Measurements from ENCODE around the gene CGREF1.
"Not testable (repeated sequence)": the region's sequence is repeated elsewhere in the genome, so short reads cannot be mapped to it uniquely, and the experiment has no call there.

The CGREF1 gene

DNA sequence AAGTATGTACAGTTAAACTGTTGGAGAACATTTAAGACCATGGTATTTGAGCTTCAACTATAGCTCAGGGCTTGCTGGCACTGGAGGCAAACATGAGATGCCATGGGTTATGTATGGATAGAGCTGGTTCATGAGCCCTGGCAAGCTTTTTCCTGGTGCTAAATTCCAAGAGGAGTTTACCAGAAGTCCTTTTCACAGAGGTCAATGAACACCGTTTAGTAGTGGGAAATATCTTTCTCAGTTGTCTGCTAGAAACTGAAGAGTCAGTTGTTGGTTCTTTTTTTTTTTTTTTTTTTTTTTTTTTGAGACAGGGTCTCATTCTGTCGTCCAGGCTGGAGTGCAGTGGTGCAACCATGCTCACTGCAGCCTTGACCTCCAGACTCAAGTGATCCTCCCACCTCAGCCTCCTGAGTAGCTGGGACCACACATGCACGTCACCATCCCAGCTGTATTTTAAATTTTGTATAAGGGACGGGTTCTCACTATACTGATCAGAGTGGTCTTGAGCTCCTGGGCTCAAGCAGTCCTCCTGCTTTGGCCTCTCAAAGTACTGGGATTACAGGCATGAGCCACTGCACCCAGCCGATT, 31.0 kb downstream of the CGREF1 start:
- DNase-seq (ENCODE audit: low spot score): no peak

DNA sequence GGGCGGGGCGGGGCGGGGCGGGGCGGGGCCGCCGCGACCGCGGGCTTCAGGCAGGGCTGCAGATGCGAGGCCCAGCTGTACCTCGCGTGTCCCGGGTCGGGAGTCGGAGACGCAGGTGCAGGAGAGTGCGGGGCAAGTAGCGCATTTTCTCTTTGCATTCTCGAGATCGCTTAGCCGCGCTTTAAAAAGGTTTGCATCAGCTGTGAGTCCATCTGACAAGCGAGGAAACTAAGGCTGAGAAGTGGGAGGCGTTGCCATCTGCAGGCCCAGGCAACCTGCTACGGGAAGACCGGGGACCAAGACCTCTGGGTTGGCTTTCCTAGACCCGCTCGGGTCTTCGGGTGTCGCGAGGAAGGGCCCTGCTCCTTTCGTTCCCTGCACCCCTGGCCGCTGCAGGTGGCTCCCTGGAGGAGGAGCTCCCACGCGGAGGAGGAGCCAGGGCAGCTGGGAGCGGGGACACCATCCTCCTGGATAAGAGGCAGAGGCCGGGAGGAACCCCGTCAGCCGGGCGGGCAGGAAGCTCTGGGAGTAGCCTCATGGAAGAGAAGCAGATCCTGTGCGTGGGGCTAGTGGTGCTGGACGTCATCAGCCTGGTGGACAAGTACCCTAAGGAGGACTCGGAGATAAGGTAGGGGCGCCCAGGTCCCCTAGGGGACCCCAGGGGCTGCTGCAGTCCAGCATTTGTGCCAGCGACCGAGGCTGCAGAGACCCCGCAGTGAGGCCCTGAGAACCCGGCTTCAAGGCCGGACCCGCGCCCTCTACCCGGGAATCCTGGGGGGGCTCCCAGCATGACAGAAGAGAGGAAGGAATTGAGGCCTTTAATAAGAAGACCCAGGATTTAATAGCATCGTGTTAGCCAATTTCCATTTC, 32.0 kb downstream of the CGREF1 start, which contains the start of gene KHK:
TSS of gene KHK (plus strand) at position 49 of the 870 bp plus-strand sequence. CDS start at position 537, 488 bp downstream.
- DNase-seq (ENCODE audit: low spot score): peak; percentile 51

DNA sequence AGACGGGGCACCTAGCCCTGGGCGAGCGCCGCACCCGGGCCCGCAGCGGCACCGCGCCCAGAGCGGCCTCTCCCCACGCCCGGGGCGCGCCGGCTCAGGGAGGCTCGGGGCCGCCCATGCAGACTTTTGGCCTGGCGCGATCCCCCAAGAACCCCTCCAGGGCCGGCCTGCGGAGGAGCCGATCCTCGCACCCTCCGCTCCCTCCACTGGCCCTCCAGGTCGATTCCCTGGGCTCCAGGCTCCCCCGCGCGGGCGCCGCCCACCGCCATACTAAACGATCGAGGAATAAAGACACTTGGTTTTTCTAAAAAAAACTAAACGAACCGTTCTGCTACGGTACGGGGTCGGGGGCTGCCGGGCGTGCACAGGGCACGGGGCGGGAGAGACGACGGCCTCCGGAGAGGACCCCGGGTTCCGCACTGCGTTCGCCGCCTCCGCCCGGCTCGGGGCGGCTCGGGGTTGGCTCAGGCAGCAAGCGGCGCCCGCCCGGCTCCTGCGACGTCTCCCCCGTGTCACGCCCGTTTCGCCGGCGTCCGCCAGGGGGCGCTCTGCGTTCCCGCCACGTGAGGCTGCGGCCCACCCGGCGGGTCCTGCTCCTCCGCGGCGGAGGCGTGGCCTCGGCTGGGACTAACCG, 32.7 kb downstream of the CGREF1 start:
- peak; percentile 95 for DNase-seq (ENCODE audit: low spot score)

DNA sequence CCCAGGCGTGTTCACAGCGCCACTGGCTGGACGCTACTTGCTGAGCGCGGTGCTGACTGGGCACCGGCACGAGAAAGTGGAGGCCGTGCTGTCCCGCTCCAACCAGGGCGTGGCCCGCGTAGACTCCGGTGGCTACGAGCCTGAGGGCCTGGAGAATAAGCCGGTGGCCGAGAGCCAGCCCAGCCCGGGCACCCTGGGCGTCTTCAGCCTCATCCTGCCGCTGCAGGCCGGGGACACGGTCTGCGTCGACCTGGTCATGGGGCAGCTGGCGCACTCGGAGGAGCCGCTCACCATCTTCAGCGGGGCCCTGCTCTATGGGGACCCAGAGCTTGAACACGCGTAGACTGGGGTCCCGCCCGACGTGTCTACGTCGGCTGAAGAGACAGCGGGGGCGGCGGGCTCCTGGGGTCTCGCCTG, 33.2 kb downstream of the CGREF1 start:
- DNase-seq (ENCODE audit: low spot score): peak; percentile 65

DNA sequence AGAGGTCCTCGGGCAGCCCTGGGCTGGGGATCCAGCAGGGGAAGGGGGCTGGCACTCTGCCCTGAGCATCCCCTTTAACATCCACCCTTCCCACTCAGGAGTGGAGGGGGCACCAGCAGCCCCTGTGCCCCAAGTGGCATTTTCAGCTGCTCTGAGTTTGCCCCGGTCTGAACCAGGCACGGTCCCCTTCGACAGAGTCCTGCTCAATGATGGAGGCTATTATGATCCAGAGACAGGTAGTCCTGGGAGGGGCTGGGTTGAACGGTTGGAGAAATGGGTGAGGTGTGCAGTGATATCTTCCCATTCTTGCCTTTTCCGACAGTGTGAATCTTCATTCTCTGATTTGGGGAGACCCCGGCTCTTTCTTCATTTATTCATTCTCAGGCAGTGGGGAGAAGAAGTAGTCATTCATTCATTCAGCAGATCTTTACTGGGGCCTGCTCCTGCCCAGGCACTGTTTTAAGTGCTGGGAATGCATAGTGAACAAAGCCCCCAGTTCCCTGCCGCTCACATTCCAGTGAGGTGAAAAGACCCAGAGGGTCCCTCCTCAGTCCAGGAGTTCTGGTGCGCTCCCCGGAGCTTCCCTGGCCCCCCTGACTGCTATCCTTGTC, 33.8 kb downstream of the CGREF1 start:
- no peak for DNase-seq (ENCODE audit: low spot score)

DNA sequence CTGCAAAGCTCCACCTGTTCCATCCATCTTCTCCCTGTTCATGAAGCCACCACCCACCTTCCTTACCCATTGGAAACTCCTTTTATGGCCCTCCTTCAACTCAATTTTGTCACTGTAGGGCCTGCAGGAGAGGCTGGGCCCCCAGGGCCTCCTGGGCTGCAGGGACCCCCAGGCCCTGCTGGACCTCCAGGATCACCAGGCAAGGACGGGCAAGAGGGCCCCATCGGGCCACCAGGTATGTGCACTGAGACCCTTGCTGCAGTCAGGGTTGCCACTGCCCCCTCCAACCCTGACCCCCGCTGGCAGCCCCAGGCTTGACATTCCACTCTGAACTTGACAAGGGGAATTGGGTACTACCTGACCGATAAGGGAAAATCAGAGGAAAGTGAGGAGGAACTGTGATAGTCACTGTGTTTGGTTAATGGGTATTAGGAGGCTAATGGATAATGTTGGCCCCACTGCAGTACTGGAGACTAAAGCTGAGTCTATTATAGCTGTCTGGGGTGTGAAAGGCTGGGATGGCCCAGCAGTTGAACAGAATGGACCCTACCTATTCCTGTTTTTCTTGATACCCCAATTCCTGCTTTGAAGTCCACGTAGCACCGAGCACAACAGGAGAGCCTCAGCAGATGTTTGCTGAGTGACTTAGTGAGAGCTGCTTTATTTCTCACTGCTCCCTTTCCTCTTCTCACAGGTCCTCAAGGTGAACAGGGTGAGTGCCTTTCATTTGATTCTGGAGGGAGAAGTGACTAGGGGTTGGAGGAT, 34.4 kb downstream of the CGREF1 start:
- no peak for DNase-seq (ENCODE audit: low spot score)

DNA sequence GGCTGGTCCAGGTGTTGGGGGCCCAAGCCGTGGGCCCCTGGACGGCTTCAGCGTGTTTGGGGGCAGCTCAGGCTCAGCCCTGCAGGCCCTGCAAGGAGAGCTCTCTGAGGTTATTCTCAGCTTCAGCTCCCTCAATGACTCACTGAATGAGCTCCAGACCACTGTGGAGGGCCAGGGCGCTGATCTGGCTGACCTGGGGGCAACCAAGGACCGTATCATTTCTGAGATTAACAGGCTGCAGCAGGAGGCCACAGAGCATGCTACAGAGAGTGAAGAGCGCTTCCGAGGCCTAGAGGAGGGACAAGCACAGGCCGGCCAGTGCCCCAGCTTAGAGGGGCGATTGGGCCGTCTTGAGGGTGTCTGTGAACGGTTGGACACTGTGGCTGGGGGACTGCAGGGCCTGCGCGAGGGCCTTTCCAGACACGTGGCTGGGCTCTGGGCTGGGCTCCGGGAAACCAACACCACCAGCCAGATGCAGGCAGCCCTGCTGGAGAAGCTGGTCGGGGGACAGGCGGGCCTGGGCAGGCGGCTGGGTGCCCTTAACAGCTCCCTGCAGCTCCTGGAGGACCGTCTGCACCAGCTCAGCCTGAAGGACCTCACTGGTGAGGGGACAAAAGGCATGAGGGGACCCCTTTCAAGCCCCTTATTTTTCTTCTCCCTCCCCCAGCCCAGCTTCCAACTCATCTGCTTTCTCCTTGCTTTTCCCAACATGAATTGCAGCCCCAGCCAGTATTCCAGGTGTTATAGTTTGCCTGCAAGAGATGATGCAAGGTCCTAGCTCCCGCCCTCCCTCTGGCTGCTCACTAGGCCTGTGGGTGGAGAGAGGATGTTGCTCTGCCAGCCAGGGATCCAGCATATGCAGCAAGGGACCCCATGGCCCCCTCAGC, 35.3 kb downstream of the CGREF1 start:
- DNase-seq (ENCODE audit: low spot score): no peak

DNA sequence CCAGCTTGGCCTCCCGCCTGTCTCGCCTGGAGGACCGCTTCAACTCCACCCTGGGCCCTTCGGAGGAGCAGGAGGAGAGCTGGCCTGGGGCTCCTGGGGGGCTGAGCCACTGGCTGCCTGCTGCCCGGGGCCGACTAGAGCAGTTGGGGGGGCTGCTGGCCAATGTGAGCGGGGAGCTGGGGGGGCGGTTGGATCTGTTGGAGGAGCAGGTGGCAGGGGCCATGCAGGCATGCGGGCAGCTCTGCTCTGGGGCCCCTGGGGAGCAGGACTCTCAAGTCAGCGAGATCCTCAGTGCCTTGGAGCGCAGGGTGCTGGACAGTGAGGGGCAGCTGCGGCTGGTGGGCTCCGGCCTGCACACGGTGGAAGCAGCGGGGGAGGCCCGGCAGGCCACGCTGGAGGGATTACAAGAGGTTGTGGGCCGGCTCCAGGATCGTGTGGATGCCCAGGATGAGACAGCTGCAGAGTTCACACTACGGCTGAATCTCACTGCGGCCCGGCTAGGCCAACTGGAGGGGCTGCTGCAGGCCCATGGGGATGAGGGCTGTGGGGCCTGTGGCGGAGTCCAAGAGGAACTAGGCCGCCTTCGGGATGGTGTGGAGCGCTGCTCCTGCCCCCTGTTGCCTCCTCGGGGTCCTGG, 36.0 kb downstream of the CGREF1 start:
- no peak for DNase-seq (ENCODE audit: low spot score)

DNA sequence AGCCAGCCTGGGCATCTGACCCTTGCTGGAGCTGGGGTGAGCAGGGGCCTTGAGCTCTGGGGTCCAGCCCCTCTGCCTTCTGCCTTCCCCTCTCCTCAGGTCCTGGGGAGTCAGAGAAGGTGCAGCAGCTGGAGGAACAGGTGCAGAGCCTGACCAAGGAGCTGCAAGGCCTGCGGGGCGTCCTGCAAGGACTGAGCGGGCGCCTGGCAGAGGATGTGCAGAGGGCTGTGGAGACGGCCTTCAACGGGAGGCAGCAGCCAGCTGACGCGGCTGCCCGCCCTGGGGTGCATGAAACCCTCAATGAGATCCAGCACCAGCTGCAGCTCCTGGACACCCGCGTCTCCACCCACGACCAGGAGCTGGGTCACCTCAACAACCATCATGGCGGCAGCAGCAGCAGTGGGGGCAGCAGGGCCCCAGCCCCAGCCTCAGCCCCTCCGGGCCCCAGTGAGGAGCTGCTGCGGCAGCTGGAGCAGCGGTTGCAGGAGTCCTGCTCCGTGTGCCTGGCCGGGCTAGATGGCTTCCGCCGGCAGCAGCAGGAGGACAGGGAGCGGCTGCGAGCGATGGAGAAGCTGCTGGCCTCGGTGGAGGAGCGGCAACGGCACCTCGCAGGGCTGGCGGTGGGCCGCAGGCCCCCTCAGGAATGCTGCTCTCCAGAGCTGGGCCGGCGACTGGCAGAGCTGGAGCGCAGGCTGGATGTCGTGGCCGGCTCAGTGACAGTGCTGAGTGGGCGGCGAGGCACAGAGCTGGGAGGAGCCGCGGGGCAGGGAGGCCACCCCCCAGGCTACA, 36.8 kb downstream of the CGREF1 start:
- DNase-seq (ENCODE audit: low spot score): no peak

DNA sequence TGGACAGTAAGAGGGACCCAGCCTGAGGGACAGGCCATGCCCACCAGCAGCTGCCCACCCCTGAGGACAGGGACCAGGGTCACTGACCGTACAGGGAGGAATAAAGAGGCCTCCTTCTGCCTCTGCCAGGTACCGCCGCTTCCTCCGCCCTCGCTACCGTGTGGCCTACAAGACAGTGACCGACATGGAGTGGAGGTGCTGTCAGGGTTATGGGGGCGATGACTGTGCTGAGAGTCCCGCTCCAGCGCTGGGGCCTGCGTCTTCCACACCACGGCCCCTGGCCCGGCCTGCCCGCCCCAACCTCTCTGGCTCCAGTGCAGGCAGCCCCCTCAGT, 38.4 kb downstream of the CGREF1 start:
- DNase-seq (ENCODE audit: low spot score): no peak

DNA sequence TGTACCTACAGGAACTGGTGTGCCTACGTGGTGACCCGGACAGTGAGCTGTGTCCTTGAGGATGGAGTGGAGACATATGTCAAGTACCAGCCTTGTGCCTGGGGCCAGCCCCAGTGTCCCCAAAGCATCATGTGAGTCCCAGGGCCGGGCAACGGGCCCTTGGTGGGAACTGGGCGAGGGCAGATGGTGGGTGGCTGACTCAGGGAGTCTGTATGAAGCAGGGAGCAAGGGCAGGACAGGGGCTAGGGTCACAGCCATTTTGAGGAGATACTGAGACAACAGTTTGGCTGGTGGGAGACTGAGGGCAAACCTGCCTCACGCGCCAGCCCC, 38.8 kb downstream of the CGREF1 start:
- DNase-seq (ENCODE audit: low spot score): no peak

DNA sequence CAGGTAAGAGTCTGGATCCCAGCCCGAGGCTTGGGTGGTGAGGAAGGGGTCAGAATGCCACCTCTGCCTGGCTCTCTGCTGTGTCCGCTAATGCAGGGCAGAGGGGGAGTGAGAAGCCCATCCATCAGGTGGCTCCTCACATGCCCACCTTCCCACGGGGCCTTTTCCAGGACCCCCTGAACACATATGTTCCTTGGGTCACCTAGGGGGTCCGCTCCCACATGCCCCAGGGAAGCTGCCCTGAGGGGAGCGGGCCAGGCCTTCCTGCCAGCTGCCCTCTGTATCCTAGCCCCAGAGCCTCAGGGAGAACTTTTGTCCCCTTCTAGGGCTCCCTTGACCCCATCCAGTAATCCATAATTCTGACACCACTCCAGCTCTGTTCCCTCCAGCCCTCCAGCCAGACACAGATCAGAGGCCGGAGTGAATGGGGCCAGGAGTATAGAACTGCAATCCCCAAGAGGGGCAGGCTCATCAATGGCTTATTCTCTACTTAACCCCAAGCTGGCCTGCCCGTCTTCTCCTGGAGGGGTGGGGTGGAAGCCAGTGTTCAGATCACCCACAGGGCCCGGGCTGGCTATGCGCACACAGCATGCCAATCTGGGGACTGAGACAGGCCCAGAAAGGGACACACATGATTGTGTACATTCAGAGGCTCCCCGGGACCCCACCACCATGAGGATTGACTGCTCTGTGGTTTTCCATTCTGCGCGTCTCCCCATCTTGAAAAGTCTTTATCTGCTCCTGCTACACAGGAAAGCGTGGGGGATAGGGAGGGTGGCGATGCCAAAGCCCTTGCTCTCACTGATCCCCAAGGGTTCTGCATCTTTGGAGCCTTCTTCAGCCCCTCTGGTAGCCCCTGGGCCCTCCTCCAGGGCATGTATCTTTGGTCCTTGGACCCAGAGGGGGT, 39.4 kb downstream of the CGREF1 start:
- DNase-seq (ENCODE audit: low spot score): no peak

DNA sequence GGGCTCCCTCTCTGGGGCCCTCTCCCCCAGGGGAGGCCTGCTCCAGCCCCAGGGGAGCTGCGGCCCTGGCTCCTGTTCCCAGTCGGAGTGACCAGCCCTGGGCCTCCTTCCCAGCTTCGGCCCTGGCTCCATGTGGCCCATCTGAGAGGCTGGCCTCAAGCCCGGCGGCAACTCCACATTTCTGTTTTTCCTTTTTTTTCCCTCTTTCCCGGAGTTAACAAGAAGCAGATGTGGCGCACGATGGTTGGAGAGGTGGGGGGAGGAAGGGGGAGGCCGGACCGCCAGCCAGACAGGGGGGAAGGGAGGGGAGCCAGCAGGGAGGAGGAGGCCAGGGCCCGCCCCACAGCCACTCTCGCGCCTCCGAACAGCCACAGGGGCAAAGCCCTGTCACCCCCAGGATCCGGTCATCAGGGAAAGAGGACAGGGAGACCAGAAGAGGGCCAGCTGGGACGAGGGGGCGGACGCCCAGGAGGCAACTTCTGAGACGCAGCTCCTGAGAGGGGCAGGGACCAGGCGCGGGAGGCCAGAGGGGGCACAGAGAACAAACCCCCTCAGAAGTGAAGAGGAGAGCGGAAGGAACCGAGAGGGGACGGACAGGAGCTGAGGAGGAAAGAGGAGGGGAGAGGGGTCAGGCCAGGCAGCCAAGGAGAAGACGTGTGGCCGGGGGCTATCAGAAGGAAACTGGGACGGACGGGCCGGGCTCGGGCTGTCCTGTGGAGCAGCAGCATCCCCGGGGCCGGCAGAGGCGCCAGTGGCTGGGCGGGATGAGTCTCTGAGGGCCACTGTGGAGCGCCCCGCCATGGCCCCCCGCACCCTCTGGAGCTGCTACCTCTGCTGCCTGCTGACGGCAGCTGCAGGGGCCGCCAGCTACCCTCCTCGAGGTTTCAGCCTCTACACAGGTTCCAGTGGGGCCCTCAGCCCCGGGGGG, 40.4 kb downstream of the CGREF1 start, which contains the start of gene EMILIN1:
TSS of gene EMILIN1 (plus strand) at position 349 of the 928 bp plus-strand sequence. CDS start at position 800, 451 bp downstream.
- DNase-seq (ENCODE audit: low spot score): peak; percentile 72

DNA sequence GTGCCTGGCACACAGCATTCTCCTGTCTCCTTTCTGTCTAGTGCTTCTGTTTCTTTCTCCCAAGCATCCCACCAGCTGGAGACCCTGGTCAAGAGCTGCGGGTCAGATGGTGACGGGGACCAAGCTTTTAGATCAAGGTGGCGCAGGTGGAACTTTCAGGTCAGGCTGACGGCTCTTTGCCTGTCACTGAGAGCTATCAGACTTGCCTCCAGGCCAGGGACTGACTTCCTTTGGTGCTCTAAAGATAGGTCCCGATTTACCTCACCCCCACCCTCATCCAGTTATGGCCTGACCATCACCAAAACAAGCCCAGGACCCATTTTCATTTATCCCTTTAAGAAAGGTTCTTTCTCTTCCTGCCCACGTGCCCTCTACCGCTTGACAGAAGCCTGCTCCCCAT, 41.7 kb downstream of the CGREF1 start:
- no peak for DNase-seq (ENCODE audit: low spot score)

DNA sequence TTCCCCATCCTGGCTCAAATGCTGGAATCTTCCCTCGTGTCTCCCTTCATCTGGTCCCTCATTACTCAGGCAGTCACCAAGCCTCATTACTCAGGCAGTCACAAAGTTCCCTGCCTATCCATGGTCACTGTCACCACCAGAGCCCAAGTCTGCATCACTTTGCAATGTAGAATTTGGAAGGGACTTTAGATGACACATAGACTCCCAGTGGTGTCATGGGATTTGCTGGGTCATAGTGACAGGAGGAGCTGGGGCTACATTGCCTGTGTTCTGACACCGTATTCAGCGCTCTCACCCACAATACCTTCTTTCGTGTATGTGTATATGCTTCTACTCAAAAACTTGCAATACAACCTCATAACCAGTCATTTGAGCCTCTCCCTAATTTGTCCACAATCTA, 42.6 kb downstream of the CGREF1 start:
- no peak for DNase-seq (ENCODE audit: low spot score)

DNA sequence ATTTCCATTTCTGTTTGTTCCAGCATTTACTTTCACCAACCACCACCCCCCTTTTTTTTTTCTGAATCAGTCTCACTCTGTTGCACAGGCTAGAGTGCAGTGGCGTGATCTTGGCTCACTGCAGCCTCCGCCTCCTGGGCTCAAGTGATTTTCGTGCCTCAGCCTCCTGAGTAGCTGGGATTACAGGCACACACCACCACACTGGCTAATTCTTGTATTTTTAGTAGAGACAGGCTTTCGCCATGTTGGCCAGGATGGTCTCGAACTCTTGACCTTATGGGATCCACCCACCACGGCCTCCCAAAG, 43.4 kb downstream of the CGREF1 start:
- not testable (repeated sequence) for DNase-seq (ENCODE audit: low spot score)

DNA sequence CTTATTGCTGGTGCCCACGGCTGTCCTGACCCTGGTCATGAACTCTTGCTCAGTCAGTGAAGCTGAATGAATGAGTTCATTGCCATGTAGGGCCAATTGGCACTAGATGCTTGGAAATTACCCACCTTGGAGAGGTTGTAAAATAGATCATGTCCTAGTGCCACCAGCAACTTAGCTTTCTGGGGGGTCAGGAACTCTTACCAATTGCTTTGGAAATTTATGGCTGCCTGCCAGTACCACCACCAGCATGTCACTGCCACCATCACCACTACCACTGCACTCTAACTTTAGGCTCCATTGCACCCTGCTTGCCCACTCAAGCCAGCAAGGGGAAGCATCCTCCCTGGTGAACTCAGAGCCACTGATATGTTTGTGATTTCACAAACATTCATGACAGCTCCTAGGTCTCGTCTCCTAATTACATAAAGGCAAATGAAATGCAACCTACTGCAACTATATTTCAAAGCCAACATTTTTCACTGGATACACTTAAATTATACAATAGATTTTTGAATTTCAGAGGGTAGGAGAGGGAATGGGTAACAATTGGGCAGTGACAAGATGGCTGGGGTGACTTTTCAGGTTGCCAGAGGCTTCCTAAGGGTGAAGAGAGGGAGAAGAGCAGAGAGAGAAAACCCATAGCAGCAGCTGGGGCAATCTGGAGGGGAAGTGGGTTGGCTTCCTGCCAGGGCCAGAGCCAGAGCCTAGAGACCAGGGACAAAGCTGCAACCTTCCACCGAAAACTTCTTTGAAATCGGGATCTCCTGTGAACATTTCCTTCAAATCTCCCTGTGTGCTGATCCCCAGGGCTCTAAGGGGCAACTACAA, 44.0 kb downstream of the CGREF1 start:
- DNase-seq (ENCODE audit: low spot score): no peak

All from putamen (tissue), 1 donor.